Measurements from ENCODE around the gene MT1X.
"Not testable (repeated sequence)": the region's sequence is repeated elsewhere in the genome, so short reads cannot be mapped to it uniquely, and the experiment has no call there.

Gene MT1X

GRCh38 chr16:56673921-56674320, 8.3 kb upstream of the MT1X start:
- no peak overlapping the region for H3K4me3 ChIP-seq (ENCODE audit: low read depth, low read length)

DNA sequence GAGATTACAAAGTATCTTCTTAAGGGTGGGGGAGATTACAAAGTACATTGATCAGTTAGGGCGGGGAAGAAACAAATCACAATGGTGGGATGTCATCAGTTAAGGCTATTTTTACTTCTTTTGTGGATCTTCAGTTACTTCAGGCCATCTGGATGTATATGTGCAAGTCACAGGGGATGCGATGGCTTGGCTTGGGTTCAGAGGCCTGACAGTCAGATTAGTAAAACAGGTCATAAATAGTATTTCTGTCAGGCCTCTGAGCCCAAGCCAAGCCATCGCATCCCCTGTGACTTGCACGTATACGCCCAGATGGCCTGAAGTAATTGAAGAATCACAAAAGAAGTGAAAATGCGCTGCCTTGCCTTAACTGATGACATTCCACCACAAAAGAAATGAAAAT, 7.7 kb upstream of the MT1X start:
- not testable (repeated sequence) for H3K4me3 ChIP-seq (ENCODE audit: low read depth, low read length); DNase-seq (ENCODE audit: low read depth)

More at GRCh38 chr16:56673921-56674320, 8.3 kb upstream of the MT1X start:
- TF ChIP-seq CTCF (conservative IDR thresholded peaks at IDR 0.05; ENCODE audit: low read depth, low read length), result peak; percentile 76
- DNase-seq (ENCODE audit: low read depth), result peak; percentile 58

- peak overlapping the region; percentile 30 for H3K4me3 ChIP-seq (ENCODE audit: low read depth, low read length)
- TF ChIP-seq CTCF (conservative IDR thresholded peaks at IDR 0.05; ENCODE audit: low read depth, low read length), result no peak
- no peak for DNase-seq (ENCODE audit: low read depth)
Observed at GRCh38 chr16:56675685-56676210, 6.5 kb upstream of the MT1X start.

DNA sequence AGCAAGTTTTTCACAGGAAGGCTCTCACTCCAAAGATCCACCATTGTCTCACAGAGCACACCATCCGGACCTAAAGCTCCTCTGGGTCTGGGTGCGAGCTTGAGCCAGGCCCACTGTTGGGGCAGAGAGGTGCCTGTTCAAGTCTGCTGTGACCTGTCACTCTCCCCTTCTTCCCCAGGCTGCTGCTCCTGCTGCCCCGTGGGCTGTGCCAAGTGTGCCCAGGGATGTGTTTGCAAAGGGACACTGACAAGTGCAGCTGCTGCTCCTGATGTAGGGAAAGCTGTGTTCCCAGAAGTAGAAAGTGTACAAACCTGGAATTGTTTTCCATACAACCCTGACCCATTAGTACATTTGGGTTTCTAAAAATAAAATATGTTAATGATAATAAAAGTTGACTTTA, 4.8 kb upstream of the MT1X start:
- no peak for DNase-seq (ENCODE audit: low read depth)
- no peak for TF ChIP-seq CTCF (conservative IDR thresholded peaks at IDR 0.05; ENCODE audit: low read depth, low read length)
- no peak overlapping the region for H3K4me3 ChIP-seq (ENCODE audit: low read depth, low read length)

DNA sequence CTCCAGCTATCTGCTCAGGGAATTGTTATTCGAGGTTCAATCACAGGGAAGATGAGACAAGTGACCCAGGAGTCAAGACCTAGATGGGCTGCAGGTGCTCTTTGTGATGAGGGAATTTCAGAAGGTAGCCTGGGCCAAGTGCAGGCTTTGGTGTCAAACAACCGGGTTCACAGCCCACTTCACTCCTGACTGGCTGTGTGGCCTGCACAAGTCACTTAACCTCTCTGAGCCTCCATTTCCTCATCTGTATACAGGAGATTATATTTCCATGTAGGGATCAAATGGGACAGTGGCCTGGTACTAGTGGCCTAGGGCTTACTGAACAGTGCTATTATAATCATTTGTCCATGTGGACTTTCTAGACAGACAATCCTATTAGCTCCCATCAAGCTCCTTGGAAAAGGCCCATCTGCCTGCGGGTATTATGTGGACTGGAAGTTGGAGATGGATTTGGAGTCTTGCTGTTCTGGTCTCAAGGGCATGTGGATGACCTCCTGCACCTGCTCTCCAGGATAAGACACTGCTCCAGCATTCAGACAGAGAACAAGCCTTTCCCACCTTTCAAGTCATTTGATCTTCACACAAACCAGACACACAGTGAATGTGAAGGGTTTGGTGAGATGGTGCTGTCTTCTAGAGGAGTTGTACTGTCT, 3.1 kb upstream of the MT1X start:
- TF ChIP-seq CTCF (conservative IDR thresholded peaks at IDR 0.05; ENCODE audit: low read depth, low read length), result no peak
- H3K4me3 ChIP-seq (ENCODE audit: low read depth, low read length), result no peak overlapping the region

DNA sequence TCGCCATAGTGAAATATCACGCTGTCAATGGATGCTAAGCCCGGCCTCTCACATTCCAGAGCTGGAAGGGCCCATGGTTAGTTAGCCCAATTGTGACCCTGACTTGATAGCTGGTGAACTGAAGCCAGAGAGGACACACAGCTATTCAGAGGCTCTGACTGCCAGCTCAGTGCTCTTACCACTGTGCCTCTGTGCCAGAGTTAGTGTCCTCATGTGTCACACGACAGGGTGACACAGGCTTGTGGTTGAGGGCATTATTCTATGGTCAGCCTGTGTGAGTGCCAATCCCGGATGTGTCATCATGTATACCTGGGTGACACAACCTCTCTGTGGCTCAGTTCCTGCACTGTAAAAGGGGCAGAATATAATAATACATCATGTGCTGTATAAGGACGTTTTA, 2.5 kb upstream of the MT1X start:
- DNase-seq (ENCODE audit: low read depth), result no peak
- TF ChIP-seq CTCF (conservative IDR thresholded peaks at IDR 0.05; ENCODE audit: low read depth, low read length), result no peak
- H3K4me3 ChIP-seq (ENCODE audit: low read depth, low read length), result no peak overlapping the region

More for the DNA sequence above, 3.1 kb upstream of the MT1X start:
- no peak for DNase-seq (ENCODE audit: low read depth)

GRCh38 chr16:56682703-56683397, 580 bp downstream of the MT1X start:
- TF ChIP-seq CTCF (conservative IDR thresholded peaks at IDR 0.05; ENCODE audit: low read depth, low read length), result no peak
- H3K4me3 ChIP-seq (ENCODE audit: low read depth, low read length), result peak overlapping the region; percentile 69
- no peak for DNase-seq (ENCODE audit: low read depth)
